SK-N-SH (cell line): Measurements from ENCODE around the gene GH2. TPM values are rescaled to one million over a fixed set of nuclear protein-coding genes. Genes with fewer than 3 reads are reported as not detected.

Experiments
- CTCF ChIA-PET: fragments of 300-600, 350-600 bp; formaldehyde crosslinking; extraction: SDS; loops from one replicate; lab custom pipeline; 2021; lab: Yijun Ruan, JAX
- POLR2A ChIA-PET: fragments of 350-600 bp; sonication (Branson Sonifier 250); formaldehyde crosslinking; extraction: SDS; loops from one replicate; lab custom pipeline; 2020; ENCODE audit warnings: antibody characterized with exemption, inconsistent platforms; lab: Yijun Ruan, JAX
- DNase-seq: peaks from one replicate; pipeline ENCODE4 v3.0.0; 2012
- H2AFZ ChIP-seq: fragments of 200-600 bp; sonication (generic); 2 replicates; pipeline ENCODE4 v1.8.1; 2016; ENCODE audit warnings: antibody characterized with exemption, mild to moderate bottlenecking, low read depth
- H3F3A ChIP-seq: fragments of 200-600 bp; sonication (generic); replicated peaks from 2 replicates; pipeline ENCODE3; 2016; ENCODE audit warnings: antibody characterized with exemption, mild to moderate bottlenecking; ENCODE audit not compliant: insufficient read depth
- H3K27ac ChIP-seq, 2 experiments: fragments of 200-500 bp in 1 of 2; fragments of 200-600 bp in 1 of 2; sonication (Bioruptor generic) in 1 of 2; sonication (generic), shearing (Covaris generic) in 1 of 2; 2 replicates each; pipeline versions ENCODE4 v1.5.1 to v1.6.1; 2014 to 2016; ENCODE audit warnings: low read depth in 2 of 2, inconsistent platforms in 1 of 2, low read length in 1 of 2, mild to moderate bottlenecking in 1 of 2, mixed read lengths in 1 of 2
- H3K27me3 ChIP-seq: fragments of 200-600 bp; sonication (generic), shearing (Covaris generic); 2 replicates; pipeline ENCODE4 v1.6.1; 2016; ENCODE audit warnings: mixed run types; ENCODE audit not compliant: insufficient read depth
- H3K36me3 ChIP-seq, 2 experiments: fragments of 200-500 bp in 1 of 2; fragments of 200-600 bp in 1 of 2; sonication (Bioruptor generic) in 1 of 2; sonication (generic) in 1 of 2; replicated peaks in 1 of 2; 2 replicates each; pipeline versions ENCODE3 to v1.5.1; 2014 to 2016; ENCODE audit warnings: low read length in 1 of 2, mild to moderate bottlenecking in 1 of 2; ENCODE audit not compliant: insufficient read depth in 2 of 2, control insufficient read depth in 1 of 2
- H3K4me1 ChIP-seq, 2 experiments: fragments of 200-500 bp in 1 of 2; fragments of 200-600 bp in 1 of 2; sonication (Bioruptor generic) in 1 of 2; sonication (generic), shearing (Covaris generic) in 1 of 2; 2 replicates each; pipeline versions ENCODE4 v1.5.1 to v1.6.1; 2014 to 2016; ENCODE audit warnings: low read depth in 1 of 2, low read length in 1 of 2, mixed run types in 1 of 2; ENCODE audit not compliant: insufficient read depth in 2 of 2, control insufficient read depth in 1 of 2
- H3K4me2 ChIP-seq: fragments of 200-600 bp; sonication (generic), shearing (Covaris generic); 2 replicates; pipeline ENCODE4 v1.6.1; 2017; ENCODE audit warnings: mixed run types
- H3K4me3 ChIP-seq, 2 experiments: fragments of 200-500 bp in 1 of 2; fragments of 200-600 bp in 1 of 2; sonication (Bioruptor generic) in 1 of 2; sonication (generic), shearing (Covaris generic) in 1 of 2; 2 replicates each; pipeline versions ENCODE4 v1.5.1 to v1.8.1; 2014 to 2016; ENCODE audit warnings: low read depth in 2 of 2, inconsistent platforms in 1 of 2, low read length in 1 of 2, mild to moderate bottlenecking in 1 of 2, mixed read lengths in 1 of 2, moderate library complexity in 1 of 2
- H3K79me2 ChIP-seq: fragments of 200-600 bp; sonication (generic); 2 replicates; pipeline ENCODE4 v1.8.1; 2017; ENCODE audit warnings: mild to moderate bottlenecking; ENCODE audit not compliant: insufficient read depth
- H3K9ac ChIP-seq: fragments of 200-600 bp; sonication (generic); 2 replicates; pipeline ENCODE4 v1.6.1; 2017; ENCODE audit warnings: mixed run types
- H3K9me2 ChIP-seq: fragments of 200-600 bp; sonication (generic); 2 replicates; pipeline ENCODE4 v1.6.1; 2017; ENCODE audit warnings: mixed run types
- H3K9me3 ChIP-seq: fragments of 200-600 bp; sonication (generic); 2 replicates; pipeline ENCODE4 v1.6.1; 2017; ENCODE audit warnings: mixed run types, mild to moderate bottlenecking, moderate library complexity
- H4K20me1 ChIP-seq: fragments of 200-600 bp; sonication (generic); 2 replicates; pipeline ENCODE4 v1.6.1; 2017; ENCODE audit warnings: mild to moderate bottlenecking, mixed run types; ENCODE audit not compliant: insufficient read depth
- CTCF ChIP-seq: fragments of 200-600 bp; sonication (generic); IDR thresholded peaks from 2 replicates; pipeline ENCODE4 v1.6.1; 2017; ENCODE audit warnings: antibody characterized with exemption, mild to moderate bottlenecking, moderate library complexity
- EZH2phosphoT487 ChIP-seq: fragments of 200-600 bp; sonication (generic); IDR thresholded peaks from 2 replicates; pipeline ENCODE4 v1.6.1; 2017; ENCODE audit warnings: low read depth, mixed run types, mild to moderate bottlenecking, antibody characterized with exemption, moderate library complexity, borderline replicate concordance
- FOXJ3 ChIP-seq: sonication (generic); formaldehyde crosslinking; IDR thresholded peaks from 2 replicates; pipeline ENCODE4 v1.5.1; 2020; ENCODE audit warnings: mild to moderate bottlenecking, missing genetic modification reagents
- FOXM1 ChIP-seq: IDR thresholded peaks from 2 replicates; pipeline ENCODE4 v1.4.0; 2012; ENCODE audit warnings: low read depth, mild to moderate bottlenecking
- GABPA ChIP-seq: IDR thresholded peaks from 2 replicates; pipeline ENCODE4 v1.4.0; 2012; ENCODE audit warnings: low read depth, mild to moderate bottlenecking
- GATA2 ChIP-seq: sonication (generic); formaldehyde crosslinking; IDR thresholded peaks from 2 replicates; pipeline ENCODE4 v1.5.0; 2020; ENCODE audit warnings: mild to moderate bottlenecking, missing genetic modification reagents
- JUND ChIP-seq: IDR thresholded peaks from 2 replicates; pipeline ENCODE4 v1.4.0; 2012
- MXI1 ChIP-seq: IDR thresholded peaks from 2 replicates; pipeline ENCODE4 v1.6.1; 2012; ENCODE audit warnings: mild to moderate bottlenecking, low read depth, low read length, improper control_type of control experiment
- NFIC ChIP-seq: IDR thresholded peaks from 2 replicates; pipeline ENCODE4 v1.4.0; 2012; ENCODE audit warnings: borderline replicate concordance
- NRF1 ChIP-seq: IDR thresholded peaks from 2 replicates; pipeline ENCODE4 v1.6.1; 2012; ENCODE audit warnings: low read depth, mild to moderate bottlenecking, low read length
- RAD21 ChIP-seq: IDR thresholded peaks from 2 replicates; pipeline ENCODE4 v1.6.1; 2012; ENCODE audit warnings: mild to moderate bottlenecking, low read length
- RCOR1 ChIP-seq: fragments of 150-350 bp; IDR thresholded peaks from 2 replicates; pipeline ENCODE4 v1.6.1; 2017; ENCODE audit warnings: antibody characterized with exemption, low read length
- RFX5 ChIP-seq: IDR thresholded peaks from 2 replicates; pipeline ENCODE4 v1.6.1; 2012; ENCODE audit warnings: mild to moderate bottlenecking, improper control_type of control experiment, low read length
- RXRA ChIP-seq: IDR thresholded peaks from 2 replicates; pipeline ENCODE4 v1.4.0; 2012; ENCODE audit warnings: low read depth, mild to moderate bottlenecking, borderline replicate concordance
- SMC3 ChIP-seq: IDR thresholded peaks from 2 replicates; pipeline ENCODE4 v1.6.1; 2012; ENCODE audit warnings: low read depth, low read length, improper control_type of control experiment
- TEAD4 ChIP-seq: IDR thresholded peaks from 2 replicates; pipeline ENCODE4 v1.4.0; 2012; ENCODE audit warnings: mild to moderate bottlenecking, borderline replicate concordance; ENCODE audit not compliant: insufficient read depth
- YY1 ChIP-seq: IDR thresholded peaks from 2 replicates; pipeline ENCODE4 v1.4.0; 2012; ENCODE audit warnings: low read depth, mild to moderate bottlenecking
- WGBS: methylation state at CpG from one replicate; pipeline ENCODE4 v1.1.6; 2017; ENCODE audit warnings: low lambda C conversion rate; 5-methylcytosine and 5-hydroxymethylcytosine counted together
- polyA plus RNA-seq, 3 experiments: library from polyadenylated mRNA; depleted of rRNA; stranded (reverse); fragments of >200 nt; gene quantifications; 2 replicates each; pipeline ENCODE4 v1.2.3, GENCODE V29; 2012
- TF ChIP-seq, protein P1 (sequence below): IDR thresholded peaks from 2 replicates; pipeline ENCODE4 v1.6.1; 2012; ENCODE audit warnings: mild to moderate bottlenecking, low read depth, low read length, moderate library complexity
- TF ChIP-seq, protein P2 (sequence below): fragments of 150-350 bp; IDR thresholded peaks from 2 replicates; pipeline ENCODE4 v1.6.1; 2016; ENCODE audit warnings: mild to moderate bottlenecking, low read depth, low read length

Gene GH2
- polyA plus RNA-seq, 1 of the 3 experiments (the other 2 are of a cell fraction): not detected

DNA sequence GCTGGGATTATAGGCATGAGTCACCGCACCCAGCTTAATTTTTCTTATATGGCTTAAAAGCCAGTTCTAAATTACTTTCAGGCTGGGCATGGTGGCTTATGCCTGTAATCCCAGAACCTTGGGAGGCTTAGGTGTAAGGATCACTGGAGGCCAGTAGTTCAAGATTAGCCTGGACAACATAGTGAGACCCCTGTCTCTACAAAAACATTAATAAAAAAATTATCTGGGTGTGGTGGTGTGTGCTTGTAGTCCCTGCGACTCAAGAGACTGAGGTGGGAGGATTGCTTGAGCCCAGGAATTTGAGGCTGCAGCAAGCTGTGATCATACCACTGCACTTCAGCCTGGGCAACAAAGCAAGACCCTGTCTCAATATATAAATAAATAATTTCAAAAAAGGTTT lies 28.5 kb downstream of the GH2 start:
- ChIA-PET CTCF (interaction anchor here (0.8 to 6.4 kb wide), 5 partner anchors 13 to 280 kb away, joined by 3 to 50 read pairs (median 4); partner anchors contain the start of gene GH1), POLR2A (no interaction called here)
- Histone ChIP-seq H3K79me2 (no peaks in the 10 kb centered on the region), H4K20me1 (no peaks in the 10 kb centered on the region), H3K9me2 (no peaks in the 10 kb centered on the region), H3K4me2 (no peak overlapping the region), H3K4me1 (no peaks in the 10 kb centered on the region), H3K27ac (no peak overlapping the region), H3K9me3 (no peaks in the 10 kb centered on the region)
- WGBS: 76% methylated on average over 2 of the region's 2 CpGs
- DNase-seq: no peak
- TF ChIP-seq MXI1: no peak
- TF ChIP-seq FOXM1: no peak
- TF ChIP-seq NFIC: no peak
- TF ChIP-seq NRF1: no peak
- no peak for TF ChIP-seq RCOR1
- no peak for TF ChIP-seq RFX5
- no peak for TF ChIP-seq FOXJ3
- no peak for TF ChIP-seq GATA2
- TF ChIP-seq JUND: no peak
- no peak for TF ChIP-seq TEAD4
- TF ChIP-seq, all 33 proteins: peak for 0
- no peak overlapping the region for H2AFZ ChIP-seq
- no peak overlapping the region for H3K4me3 ChIP-seq
- H3K27me3 ChIP-seq: peaks cover 16% of the 10 kb centered on the region; the same call in 1 of the 2 replicates
- H3K36me3 ChIP-seq: no peaks in the 10 kb centered on the region
- no peaks in the 10 kb centered on the region for H3F3A ChIP-seq
- H3K9ac ChIP-seq: no peak overlapping the region

- peaks cover 9% of the 10 kb centered on the region; the same call in 1 of the 2 replicates for H3K27me3 ChIP-seq
- H3K36me3 ChIP-seq: no peaks in the 10 kb centered on the region
- H3K79me2 ChIP-seq: no peaks in the 10 kb centered on the region
- no peak overlapping the region for H3K4me2 ChIP-seq
- H3K9me3 ChIP-seq: no peaks in the 10 kb centered on the region
- TF ChIP-seq EZH2phosphoT487 (no peak), CTCF (no peak), FOXJ3 (no peak), JUND (no peak), RXRA (no peak), SMC3 (no peak), GABPA (no peak), YY1 (no peak), RAD21 (no peak), GATA2 (no peak)
- TF ChIP-seq, protein P1, sequence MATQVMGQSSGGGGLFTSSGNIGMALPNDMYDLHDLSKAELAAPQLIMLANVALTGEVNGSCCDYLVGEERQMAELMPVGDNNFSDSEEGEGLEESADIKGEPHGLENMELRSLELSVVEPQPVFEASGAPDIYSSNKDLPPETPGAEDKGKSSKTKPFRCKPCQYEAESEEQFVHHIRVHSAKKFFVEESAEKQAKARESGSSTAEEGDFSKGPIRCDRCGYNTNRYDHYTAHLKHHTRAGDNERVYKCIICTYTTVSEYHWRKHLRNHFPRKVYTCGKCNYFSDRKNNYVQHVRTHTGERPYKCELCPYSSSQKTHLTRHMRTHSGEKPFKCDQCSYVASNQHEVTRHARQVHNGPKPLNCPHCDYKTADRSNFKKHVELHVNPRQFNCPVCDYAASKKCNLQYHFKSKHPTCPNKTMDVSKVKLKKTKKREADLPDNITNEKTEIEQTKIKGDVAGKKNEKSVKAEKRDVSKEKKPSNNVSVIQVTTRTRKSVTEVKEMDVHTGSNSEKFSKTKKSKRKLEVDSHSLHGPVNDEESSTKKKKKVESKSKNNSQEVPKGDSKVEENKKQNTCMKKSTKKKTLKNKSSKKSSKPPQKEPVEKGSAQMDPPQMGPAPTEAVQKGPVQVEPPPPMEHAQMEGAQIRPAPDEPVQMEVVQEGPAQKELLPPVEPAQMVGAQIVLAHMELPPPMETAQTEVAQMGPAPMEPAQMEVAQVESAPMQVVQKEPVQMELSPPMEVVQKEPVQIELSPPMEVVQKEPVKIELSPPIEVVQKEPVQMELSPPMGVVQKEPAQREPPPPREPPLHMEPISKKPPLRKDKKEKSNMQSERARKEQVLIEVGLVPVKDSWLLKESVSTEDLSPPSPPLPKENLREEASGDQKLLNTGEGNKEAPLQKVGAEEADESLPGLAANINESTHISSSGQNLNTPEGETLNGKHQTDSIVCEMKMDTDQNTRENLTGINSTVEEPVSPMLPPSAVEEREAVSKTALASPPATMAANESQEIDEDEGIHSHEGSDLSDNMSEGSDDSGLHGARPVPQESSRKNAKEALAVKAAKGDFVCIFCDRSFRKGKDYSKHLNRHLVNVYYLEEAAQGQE: no peak
- TF ChIP-seq, protein P2, sequence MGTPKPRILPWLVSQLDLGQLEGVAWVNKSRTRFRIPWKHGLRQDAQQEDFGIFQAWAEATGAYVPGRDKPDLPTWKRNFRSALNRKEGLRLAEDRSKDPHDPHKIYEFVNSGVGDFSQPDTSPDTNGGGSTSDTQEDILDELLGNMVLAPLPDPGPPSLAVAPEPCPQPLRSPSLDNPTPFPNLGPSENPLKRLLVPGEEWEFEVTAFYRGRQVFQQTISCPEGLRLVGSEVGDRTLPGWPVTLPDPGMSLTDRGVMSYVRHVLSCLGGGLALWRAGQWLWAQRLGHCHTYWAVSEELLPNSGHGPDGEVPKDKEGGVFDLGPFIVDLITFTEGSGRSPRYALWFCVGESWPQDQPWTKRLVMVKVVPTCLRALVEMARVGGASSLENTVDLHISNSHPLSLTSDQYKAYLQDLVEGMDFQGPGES: no peak
- no peaks in the 10 kb centered on the region for H3K9me2 ChIP-seq
- no peaks in the 10 kb centered on the region for H3K4me1 ChIP-seq
- ChIA-PET CTCF (interaction anchor here (1.4 to 6.4 kb wide), 2 partner anchors 16 to 39 kb away, joined by 4 to 50 read pairs; no protein-coding TSS in a partner anchor), POLR2A (no interaction called here)
- H4K20me1 ChIP-seq: no peaks in the 10 kb centered on the region
- H3K27ac ChIP-seq: no peak overlapping the region
- no peak for DNase-seq
- WGBS: 94% methylated on average over 9 of the region's 9 CpGs
- H3K4me3 ChIP-seq: no peak overlapping the region
- H3K9ac ChIP-seq: no peak overlapping the region
- no peak overlapping the region for H2AFZ ChIP-seq
- H3F3A ChIP-seq: peaks cover 3% of the 10 kb centered on the region
These were observed 31.3 kb downstream of the GH2 start for GRCh38 chr17:63850401-63850800.
